Hepatocyte (in vitro differentiated cells): ENCODE measurements around the gene COX14. TPM values are rescaled to one million over a fixed set of nuclear protein-coding genes. Genes with fewer than 3 reads are reported as not detected.
A peak's percentile ranks its signal among the peaks of the same experiment; 100 is the strongest.

Experiments
- DNase-seq: peaks from one replicate; pipeline ENCODE4 v3.0.0-alpha.2; 2016; ENCODE audit warnings: low spot score
- H2AFZ ChIP-seq: fragments of 200-600 bp; sonication (generic); 2 replicates; pipeline ENCODE4 v1.6.0; 2016; ENCODE audit warnings: antibody characterized with exemption, mild to moderate bottlenecking
- H3K27ac ChIP-seq: fragments of 200-600 bp; sonication (generic); 2 replicates; pipeline ENCODE4 v1.5.1; 2016; ENCODE audit warnings: mild to moderate bottlenecking
- H3K27me3 ChIP-seq: fragments of 200-600 bp; sonication (generic); 2 replicates; pipeline ENCODE4 v1.6.1; 2016
- H3K36me3 ChIP-seq: fragments of 200-600 bp; sonication (generic); replicated peaks from 2 replicates; pipeline ENCODE4 v1.5.1; 2016; ENCODE audit warnings: low read depth; ENCODE audit not compliant: insufficient read depth
- H3K4me1 ChIP-seq: fragments of 200-600 bp; sonication (generic); 2 replicates; pipeline ENCODE4 v1.5.1; 2016; ENCODE audit warnings: mild to moderate bottlenecking, moderate library complexity; ENCODE audit not compliant: insufficient read depth
- H3K4me2 ChIP-seq: fragments of 200-600 bp; sonication (generic); 2 replicates; pipeline ENCODE4 v1.6.0; 2016
- H3K4me3 ChIP-seq: fragments of 200-600 bp; sonication (generic); 2 replicates; pipeline ENCODE4 v1.5.1; 2016; ENCODE audit warnings: mild to moderate bottlenecking
- H3K79me2 ChIP-seq: fragments of 200-600 bp; sonication (generic); 2 replicates; pipeline ENCODE4 v1.6.0; 2017; ENCODE audit warnings: mild to moderate bottlenecking
- H3K9me2 ChIP-seq: fragments of 200-600 bp; sonication (generic); replicated peaks from 2 replicates; pipeline ENCODE4 v1.6.0; 2017; ENCODE audit warnings: mild to moderate bottlenecking; ENCODE audit not compliant: insufficient read depth
- H3K9me3 ChIP-seq: fragments of 200-600 bp; sonication (generic); 2 replicates; pipeline ENCODE4 v1.5.1; 2016; ENCODE audit warnings: low read depth, mild to moderate bottlenecking
- H4K20me1 ChIP-seq: fragments of 200-600 bp; sonication (generic); 2 replicates; pipeline ENCODE4 v1.6.0; 2016; ENCODE audit warnings: mild to moderate bottlenecking; ENCODE audit not compliant: insufficient read depth, poor library complexity, severe bottlenecking
- EZH2 ChIP-seq: fragments of 200-600 bp; sonication (generic); IDR thresholded peaks from 2 replicates; pipeline ENCODE4 v1.6.1; 2016; ENCODE audit warnings: antibody characterized with exemption, mild to moderate bottlenecking, borderline replicate concordance
- EZH2phosphoT487 ChIP-seq: fragments of 200-600 bp; sonication (generic); IDR thresholded peaks from one replicate; pipeline ENCODE4 v1.6.1; 2018; ENCODE audit warnings: antibody characterized with exemption, mild to moderate bottlenecking, low read depth, moderate library complexity; ENCODE audit not compliant: unreplicated experiment, severe bottlenecking
- WGBS: methylation state at CpG from one replicate; pipeline ENCODE4 v1.1.6; 2016; ENCODE audit warnings: low lambda C conversion rate; ENCODE audit errors: missing lambda C conversion rate; 5-methylcytosine and 5-hydroxymethylcytosine counted together
- polyA plus RNA-seq: library from polyadenylated mRNA; unstranded; fragments of >200 nt; fragmentation: Nextera tagmentation; extraction: Ambion mirVana; gene quantifications from 2 replicates; pipeline ENCODE4 v1.2.1, GENCODE V29; 2016
- total RNA-seq: library from RNA; depleted of rRNA; stranded (reverse); fragments of >200 nt; gene quantifications from 2 replicates; pipeline ENCODE4 v1.2.3, GENCODE V29; 2014
- TF ChIP-seq, protein P1 (sequence below): fragments of 200-600 bp; sonication (generic); IDR thresholded peaks from 2 replicates; pipeline ENCODE4 v1.5.1; 2016; ENCODE audit warnings: antibody characterized with exemption, mild to moderate bottlenecking; ENCODE audit not compliant: poor library complexity

The COX14 gene
- total and polyA plus RNA-seq, 2 experiments from 2014 or later: 61.5 to 186 TPM

DNA sequence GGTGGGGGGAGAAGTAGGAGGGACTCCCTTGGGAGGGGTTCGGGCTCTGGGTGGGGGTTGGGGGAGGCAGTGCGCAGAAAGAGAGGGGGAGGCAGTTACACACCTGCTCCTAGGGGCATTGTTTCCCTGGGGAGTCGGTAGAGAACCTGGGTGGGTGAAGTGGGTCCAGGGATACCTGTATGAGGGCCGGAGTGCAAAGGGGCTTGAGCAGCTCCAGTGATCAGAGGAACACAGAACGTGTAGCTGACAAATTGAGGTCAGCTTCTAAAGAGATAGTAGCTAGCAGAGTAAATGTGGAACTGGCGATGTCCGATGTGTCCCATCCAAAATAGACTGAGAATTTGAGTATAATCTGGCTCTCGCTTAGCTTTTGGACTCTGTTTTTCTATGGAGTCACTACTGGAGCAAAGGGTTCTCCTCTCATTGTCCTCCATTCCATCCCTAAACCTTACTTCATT, 26.4 kb upstream of the COX14 start:
- WGBS: 26% methylated on average over 5 of the region's 8 CpGs
- H3K9me3 ChIP-seq: no peaks in the 10 kb centered on the region
- TF ChIP-seq EZH2phosphoT487 (no peak), EZH2 (no peak)
- TF ChIP-seq, protein P1, sequence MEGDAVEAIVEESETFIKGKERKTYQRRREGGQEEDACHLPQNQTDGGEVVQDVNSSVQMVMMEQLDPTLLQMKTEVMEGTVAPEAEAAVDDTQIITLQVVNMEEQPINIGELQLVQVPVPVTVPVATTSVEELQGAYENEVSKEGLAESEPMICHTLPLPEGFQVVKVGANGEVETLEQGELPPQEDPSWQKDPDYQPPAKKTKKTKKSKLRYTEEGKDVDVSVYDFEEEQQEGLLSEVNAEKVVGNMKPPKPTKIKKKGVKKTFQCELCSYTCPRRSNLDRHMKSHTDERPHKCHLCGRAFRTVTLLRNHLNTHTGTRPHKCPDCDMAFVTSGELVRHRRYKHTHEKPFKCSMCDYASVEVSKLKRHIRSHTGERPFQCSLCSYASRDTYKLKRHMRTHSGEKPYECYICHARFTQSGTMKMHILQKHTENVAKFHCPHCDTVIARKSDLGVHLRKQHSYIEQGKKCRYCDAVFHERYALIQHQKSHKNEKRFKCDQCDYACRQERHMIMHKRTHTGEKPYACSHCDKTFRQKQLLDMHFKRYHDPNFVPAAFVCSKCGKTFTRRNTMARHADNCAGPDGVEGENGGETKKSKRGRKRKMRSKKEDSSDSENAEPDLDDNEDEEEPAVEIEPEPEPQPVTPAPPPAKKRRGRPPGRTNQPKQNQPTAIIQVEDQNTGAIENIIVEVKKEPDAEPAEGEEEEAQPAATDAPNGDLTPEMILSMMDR: no peak
- no peaks in the 10 kb centered on the region for H3K27me3 ChIP-seq
- no peak for DNase-seq
- H3K4me1 ChIP-seq: peaks cover 19% of the 10 kb centered on the region
- no peaks in the 10 kb centered on the region for H3K36me3 ChIP-seq
- H4K20me1 ChIP-seq: peaks cover 9% of the 10 kb centered on the region
- peak overlapping the region; percentile 78 for H3K4me3 ChIP-seq
- peak overlapping the region; percentile 96 for H3K27ac ChIP-seq
- H3K79me2 ChIP-seq: peaks cover 15% of the 10 kb centered on the region
- peak overlapping the region; percentile 76 for H3K4me2 ChIP-seq
- peak overlapping the region; percentile 69 for H2AFZ ChIP-seq
- H3K9me2 ChIP-seq: no peaks in the 10 kb centered on the region

GRCh38 chr12:50086148-50086547, 25.9 kb upstream of the COX14 start:
- H3K36me3 ChIP-seq: no peaks in the 10 kb centered on the region
- H2AFZ ChIP-seq: no peak overlapping the region
- no peaks in the 10 kb centered on the region for H3K9me2 ChIP-seq
- H4K20me1 ChIP-seq: peaks cover 9% of the 10 kb centered on the region
- peaks cover 15% of the 10 kb centered on the region for H3K79me2 ChIP-seq
- no peak for DNase-seq
- peak overlapping the region; percentile 76 for H3K4me2 ChIP-seq
- no peak overlapping the region for H3K4me3 ChIP-seq
- WGBS: 80% methylated on average over 5 of the region's 5 CpGs
- H3K27me3 ChIP-seq: no peaks in the 10 kb centered on the region
- H3K4me1 ChIP-seq: peaks cover 19% of the 10 kb centered on the region
- peak overlapping the region; percentile 96 for H3K27ac ChIP-seq
- no peak for TF ChIP-seq EZH2phosphoT487
- H3K9me3 ChIP-seq: no peaks in the 10 kb centered on the region

- peaks cover 9% of the 10 kb centered on the region for H4K20me1 ChIP-seq
- no peak for TF ChIP-seq EZH2
- TF ChIP-seq EZH2phosphoT487: no peak
- TF ChIP-seq, protein P1: no peak
- H2AFZ ChIP-seq: no peak overlapping the region
- H3K9me3 ChIP-seq: no peaks in the 10 kb centered on the region
- H3K4me3 ChIP-seq: no peak overlapping the region
- H3K79me2 ChIP-seq: peaks cover 15% of the 10 kb centered on the region
- 91% methylated on average over 9 of the region's 9 CpGs for WGBS
- no peak for DNase-seq
- no peaks in the 10 kb centered on the region for H3K9me2 ChIP-seq
- H3K4me2 ChIP-seq: no peak overlapping the region
- no peaks in the 10 kb centered on the region for H3K27me3 ChIP-seq
- H3K27ac ChIP-seq: no peak overlapping the region
- H3K4me1 ChIP-seq: peaks cover 13% of the 10 kb centered on the region
- no peaks in the 10 kb centered on the region for H3K36me3 ChIP-seq
These were observed 24.9 kb upstream of the COX14 start for GRCh38 chr12:50087151-50087550.

DNA sequence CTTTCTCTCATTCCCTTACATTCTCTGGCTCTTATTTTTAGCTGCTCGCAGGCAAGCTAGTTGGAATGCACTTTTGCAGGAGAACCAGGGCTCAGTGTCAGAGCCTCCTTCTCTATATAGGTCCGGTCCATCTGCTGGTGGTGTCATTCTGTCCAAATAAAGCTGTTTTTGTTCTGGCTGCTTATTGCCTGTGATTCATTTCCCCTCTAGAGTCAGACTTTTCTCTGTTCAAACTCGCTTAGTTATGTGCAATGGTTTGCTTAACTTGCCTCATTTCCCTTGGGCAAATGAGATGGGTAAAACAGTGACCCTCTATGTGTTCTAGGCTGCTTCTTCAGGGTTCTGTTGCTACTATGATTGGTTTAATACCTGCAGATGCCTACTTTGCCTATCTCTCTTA, 24.0 kb upstream of the COX14 start:
- WGBS: 96% methylated on average over 3 of the region's 3 CpGs
- DNase-seq: no peak
- no peaks in the 10 kb centered on the region for H3K36me3 ChIP-seq
- peaks cover 10% of the 10 kb centered on the region for H3K4me1 ChIP-seq
- no peak overlapping the region for H2AFZ ChIP-seq
- H3K27ac ChIP-seq: no peak overlapping the region
- H3K79me2 ChIP-seq: peaks cover 15% of the 10 kb centered on the region
- peaks cover 9% of the 10 kb centered on the region for H4K20me1 ChIP-seq
- no peak overlapping the region for H3K4me3 ChIP-seq
- no peak overlapping the region for H3K4me2 ChIP-seq
- no peak for TF ChIP-seq EZH2
- no peak for TF ChIP-seq EZH2phosphoT487
- TF ChIP-seq, protein P1: no peak
- no peaks in the 10 kb centered on the region for H3K9me3 ChIP-seq
- H3K27me3 ChIP-seq: no peaks in the 10 kb centered on the region
- H3K9me2 ChIP-seq: no peaks in the 10 kb centered on the region
